K562 (cell line): ENCODE data around the gene C22orf39. TPM values are rescaled to one million over a fixed set of nuclear protein-coding genes. Genes with fewer than 3 reads are reported as not detected.

Source experiments
- ATAC-seq: fragments of 200-7000 bp; cut with Tn5 transposase; 3 replicates; pipeline ENCODE4 v1.9.1; 2020; ENCODE audit warnings: moderate library complexity
- BruUV-seq: library from RNA; stranded (reverse); fragments of 400-500 nt; replicated peaks from 2 replicates; lab custom pipeline; 2021; lab: Mats Ljungman, UMichigan
- CTCF ChIA-PET: fragments of 300-600 bp; formaldehyde crosslinking; extraction: SDS; loops from one replicate; lab custom pipeline; 2021; ENCODE audit warnings: low intra/inter-chr PET ratio; lab: Yijun Ruan, JAX
- POLR2A ChIA-PET: fragments of 300-600, 350-650 bp; sonication (Branson Sonifier 250); formaldehyde crosslinking; extraction: SDS; loops from one replicate; lab custom pipeline; 2021; ENCODE audit warnings: antibody characterized with exemption, inconsistent platforms; lab: Yijun Ruan, JAX
- DNase-seq, 4 experiments: peaks; one replicate each; pipeline versions ENCODE4 v3.0.0 to v3.0.0-alpha.2; 2011 to 2018; ENCODE audit warnings: low spot score in 3 of 4, mixed read lengths in 3 of 4; ENCODE audit errors: extremely low read depth in 1 of 4
- FAIRE-seq: peaks from 2 replicates; lab custom pipeline; 2011; peaks lifted over from hg19 to GRCh38; lab: Jason Lieb, UNC
- H2AFZ ChIP-seq: 2 replicates; pipeline ENCODE4 v1.6.0; 2011; ENCODE audit warnings: low read depth, low read length, control low read depth, inconsistent platforms
- H3K27ac ChIP-seq: fragments of 200-600 bp; 3 replicates; pipeline ENCODE4 v1.8.0; 2011; ENCODE audit warnings: low read depth, mild to moderate bottlenecking, control low read depth, inconsistent platforms, low read length, moderate library complexity, mixed read lengths; ENCODE audit errors: extremely low read depth
- H3K27me3 ChIP-seq, 2 experiments: fragments of 300-600 bp in 1 of 2; 2 replicates in 1 of 2; 3 replicates in 1 of 2; pipeline versions ENCODE4 v1.6.0 to v1.8.0; 2011; ENCODE audit warnings: inconsistent platforms in 2 of 2, low read length in 2 of 2, mild to moderate bottlenecking in 1 of 2, mixed read lengths in 1 of 2, moderate library complexity in 1 of 2; ENCODE audit not compliant: control insufficient read depth in 2 of 2, insufficient read depth in 2 of 2
- H3K36me3 ChIP-seq: fragments of 300-600 bp; 3 replicates; pipeline ENCODE4 v1.8.0; 2011; ENCODE audit warnings: mild to moderate bottlenecking, low read length, inconsistent platforms; ENCODE audit not compliant: control insufficient read depth, insufficient read depth
- H3K4me1 ChIP-seq, 2 experiments: fragments of 200-600 bp in 1 of 2; replicated peaks in 1 of 2; 2 replicates in 1 of 2; 3 replicates in 1 of 2; pipeline versions ENCODE4 v1.5.1 to v1.8.0; 2011; ENCODE audit warnings: inconsistent platforms in 2 of 2, low read length in 2 of 2, mild to moderate bottlenecking in 1 of 2, mixed read lengths in 1 of 2, moderate library complexity in 1 of 2; ENCODE audit not compliant: control insufficient read depth in 2 of 2, insufficient read depth in 2 of 2
- H3K4me2 ChIP-seq: 2 replicates; pipeline ENCODE4 v1.6.1; 2011; ENCODE audit warnings: low read length, control low read depth, inconsistent platforms, mixed read lengths; ENCODE audit not compliant: insufficient read depth
- H3K4me3 ChIP-seq: fragments of 200-600 bp; sonication (generic), shearing (Covaris generic); 2 replicates; pipeline ENCODE4 v1.5.1; 2016; ENCODE audit warnings: control low read depth, inconsistent platforms
- H3K79me2 ChIP-seq: fragments of 200-600 bp; 3 replicates; pipeline ENCODE4 v1.8.0; 2011; ENCODE audit warnings: low read length, inconsistent platforms; ENCODE audit not compliant: control insufficient read depth, insufficient read depth
- H3K9ac ChIP-seq, 2 experiments: 2 replicates each; pipeline versions ENCODE4 v1.6.0 to v1.6.1; 2011; ENCODE audit warnings: low read depth in 2 of 2, low read length in 2 of 2, control low read depth in 1 of 2, inconsistent platforms in 1 of 2, mild to moderate bottlenecking in 1 of 2, mixed read lengths in 1 of 2; ENCODE audit not compliant: insufficient read depth in 1 of 2
- H3K9me1 ChIP-seq: one replicate; pipeline ENCODE4 v1.6.0; 2011; ENCODE audit warnings: inconsistent platforms, mild to moderate bottlenecking, low read length, moderate library complexity; ENCODE audit not compliant: control insufficient read depth, insufficient read depth
- H3K9me3 ChIP-seq: replicated peaks from 2 replicates; pipeline ENCODE4 v1.5.1; 2011; ENCODE audit warnings: low read depth, low read length, inconsistent platforms; ENCODE audit not compliant: control insufficient read depth, insufficient read depth
- H4K20me1 ChIP-seq: replicated peaks from 2 replicates; pipeline ENCODE4 v1.6.1; 2011; ENCODE audit warnings: low read length, inconsistent platforms, mixed read lengths; ENCODE audit not compliant: control insufficient read depth, insufficient read depth
- BRD9 ChIP-seq: fragments of 450-650 bp; IDR thresholded peaks from 2 replicates; pipeline ENCODE4 v1.6.1; 2018; ENCODE audit warnings: low read depth; ENCODE audit not compliant: partially characterized antibody
- CBX3 ChIP-seq, 2 experiments: IDR thresholded peaks; 1 replicate in 1 of 2; 2 replicates in 1 of 2; pipeline ENCODE4 v1.6.1; 2012; ENCODE audit warnings: inconsistent platforms in 2 of 2, low read length in 2 of 2, borderline replicate concordance in 1 of 2, control low read depth in 1 of 2
- CHCHD3 ChIP-seq: fragments of 250-450 bp; sonication (Bioruptor Pico); IDR thresholded peaks from 2 replicates; pipeline ENCODE4 v2.1.2; 2022; ENCODE audit warnings: mild to moderate bottlenecking
- CREB1 ChIP-seq, 2 experiments: sonication (generic) in 1 of 2; formaldehyde crosslinking in 1 of 2; IDR thresholded peaks; 2 replicates each; pipeline versions ENCODE4 v1.6.1 to v1.8.0; 2012 to 2022; ENCODE audit warnings: inconsistent platforms in 1 of 2, mild to moderate bottlenecking in 1 of 2, missing genetic modification reagents in 1 of 2, moderate library complexity in 1 of 2
- FOXP4 ChIP-seq: sonication (generic); formaldehyde crosslinking; IDR thresholded peaks from 2 replicates; pipeline ENCODE4 v1.8.0; 2022; ENCODE audit warnings: mild to moderate bottlenecking, missing genetic modification reagents, borderline replicate concordance
- KDM1A ChIP-seq, 2 experiments: fragments of 450-650 bp; IDR thresholded peaks; 2 replicates each; pipeline ENCODE4 v1.6.1; 2016; ENCODE audit warnings: mild to moderate bottlenecking in 2 of 2
- KLF1 ChIP-seq: fragments of 450-650 bp; IDR thresholded peaks from 2 replicates; pipeline ENCODE4 v1.6.1; 2016; ENCODE audit warnings: missing genetic modification characterization, missing compliant biosample characterization
- MLX ChIP-seq, 2 experiments: fragments of 450-650 bp in 1 of 2; sonication (generic) in 1 of 2; formaldehyde crosslinking; conservative IDR thresholded peaks; 2 replicates each; pipeline versions ENCODE4 v1.4.0 to v1.8.1; 2020 to 2022; ENCODE audit warnings: mild to moderate bottlenecking in 1 of 2, missing genetic modification reagents in 1 of 2
- MXD1 ChIP-seq: fragments of 250-450 bp; sonication (Bioruptor Pico); IDR thresholded peaks from 2 replicates; pipeline ENCODE4 v1.8.0; 2021; ENCODE audit warnings: borderline replicate concordance, mild to moderate bottlenecking, moderate library complexity; ENCODE audit not compliant: poor library complexity, severe bottlenecking
- POLR2AphosphoS2 ChIP-seq: IDR thresholded peaks from 2 replicates; pipeline ENCODE4 v1.6.1; 2012; ENCODE audit warnings: low read length, improper control_type of control experiment
- SETDB1 ChIP-seq: IDR thresholded peaks from one replicate; pipeline ENCODE4 v1.6.1; 2012; ENCODE audit warnings: low read length, control low read depth, inconsistent platforms
- STAT5A ChIP-seq: IDR thresholded peaks from 2 replicates; pipeline ENCODE4 v1.6.1; 2012; ENCODE audit warnings: low read length, inconsistent platforms, borderline replicate concordance
- TCF15 ChIP-seq: fragments of 250-450 bp; sonication (Bioruptor Pico); IDR thresholded peaks from 2 replicates; pipeline ENCODE4 v1.8.0; 2022; ENCODE audit warnings: moderate library complexity, mild to moderate bottlenecking, inconsistent platforms
- TFAM ChIP-seq: fragments of 250-450 bp; sonication (Bioruptor Pico); conservative IDR thresholded peaks from 2 replicates; pipeline ENCODE4 v1.5.0; 2021; ENCODE audit warnings: mild to moderate bottlenecking, moderate library complexity
- WHSC1 ChIP-seq: IDR thresholded peaks from one replicate; pipeline ENCODE4 v1.6.1; 2012; ENCODE audit warnings: low read length, control low read depth, inconsistent platforms
- ZNF507 ChIP-seq: conservative IDR thresholded peaks from 2 replicates; pipeline ENCODE4 v1.6.1; 2017; ENCODE audit warnings: missing genetic modification characterization, missing compliant biosample characterization
- ZNF764 ChIP-seq: fragments of 250-450 bp; sonication (Bioruptor Pico); IDR thresholded peaks from 2 replicates; pipeline ENCODE4 v1.4.0; 2020; ENCODE audit warnings: low read depth, mild to moderate bottlenecking, moderate library complexity
- WGBS: fragments of 100-300 bp; shearing (Covaris generic); methylation state at CpG from one replicate; pipeline ENCODE4 v1.1.6; 2016; ENCODE audit warnings: low coverage, mixed read lengths; ENCODE audit not compliant: insufficient coverage; ENCODE audit errors: missing lambda C conversion rate; 5-methylcytosine and 5-hydroxymethylcytosine counted together
- in situ Hi-C: fragments of 300-500 bp; cut with MboI; formaldehyde crosslinking; loops from 4 replicates; pipeline ENCODE4 v1.15.0; 2018; ENCODE audit warnings: inconsistent platforms, mixed read lengths
- intact Hi-C: fragments of 100-400 bp; cut with micrococcal nuclease; formaldehyde crosslinking; loops from 2 replicates; pipeline ENCODE4 v1.14.2; 2022
- polyA plus RNA-seq, 8 experiments: library from polyadenylated mRNA; depleted of rRNA in 4 of 8; stranded (reverse) in 5 of 8; unstranded in 3 of 8; fragments of >200 nt; fragmentation: Nextera tagmentation in 2 of 8; fragmentation: Illumina TruSeq in 1 of 8; extraction: Ambion mirVana in 2 of 8; extraction: Trizol in 1 of 8; gene quantifications; 2 replicates each; pipeline versions ENCODE4 v1.2.1 to v1.2.3, GENCODE V29; 2011 to 2014; ENCODE audit warnings: inconsistent platforms in 1 of 8, missing spikeins in 1 of 8
- total RNA-seq, 7 experiments: library from RNA; depleted of rRNA in 6 of 7; stranded (reverse); fragments of >200 nt in 6 of 7; fragmentation: Illumina TruSeq in 2 of 7; extraction: Trizol in 2 of 7; gene quantifications; 2 replicates each; pipeline versions ENCODE4 v1.2.1 to v1.2.3, GENCODE V29; 2011 to 2021; ENCODE audit warnings: low replicate concordance in 1 of 7

The C22orf39 gene
- total and polyA plus RNA-seq, 9 of the 15 experiments (the other 6 are each of a cell fraction or from before 2014, with no cell fraction given): 20.4 to 139 (median 66.8) TPM

GRCh38 chr22:19422440-19423301 is 24.8 kb downstream of the C22orf39 start:
- no peak overlapping the region for H3K4me3 ChIP-seq
- H3K4me1 ChIP-seq: peaks cover 44 to 54% of the 10 kb centered on the region in 2 experiments
- no TSS peak for BruUV-seq
- 76% methylated on average over 11 of the region's 11 CpGs for WGBS
- H3K9me1 ChIP-seq: peaks cover 24% of the 10 kb centered on the region
- peaks cover 100% of the 10 kb centered on the region for H3K79me2 ChIP-seq
- no peak overlapping the region for H2AFZ ChIP-seq
- H3K36me3 ChIP-seq: peaks cover 44% of the 10 kb centered on the region
- FAIRE-seq (no peak), ATAC-seq (peak; percentile 14), DNase-seq (no peak)
- peaks cover 77% of the 10 kb centered on the region for H4K20me1 ChIP-seq
- no peaks in the 10 kb centered on the region for H3K27me3 ChIP-seq
- H3K27ac ChIP-seq: peak overlapping the region; percentile 9; the same call in 2 of the 3 replicates
- in situ Hi-C loops (no loop called here), intact Hi-C loops (no loop called here)
- ChIA-PET CTCF (no interaction called here), POLR2A (interaction anchor here (0.5 to 10.1 kb wide), 18 partner anchors 9 to 1641 kb away, joined by 3 to 212 read pairs (median 4); partner anchors contain the start of genes C22orf39, CDC45, CLTCL1 and HIRA)
- H3K9ac ChIP-seq: peak overlapping the region in 1 of 2 experiments; percentile 57; a peak in 2 of 4 replicates
- peak overlapping the region; percentile 6; the same call in 1 of the 2 replicates for H3K4me2 ChIP-seq
- H3K9me3 ChIP-seq: no peaks in the 10 kb centered on the region
- peak; percentile 54; the same call in 1 of the 2 replicates for TF ChIP-seq TCF15
- peak; percentile 62; the same call in 1 of the 2 replicates for TF ChIP-seq POLR2AphosphoS2
- TF ChIP-seq KDM1A (IDR thresholded peaks at IDR 0.05): no peak
- TF ChIP-seq SETDB1: peak; percentile 16
- TF ChIP-seq ZNF507: no peak
- TF ChIP-seq TFAM (CRISPR knock-in tag): no peak
- peak; percentile 27 for TF ChIP-seq WHSC1
- no peak for TF ChIP-seq KLF1 (tag)
- TF ChIP-seq FOXP4 (CRISPR knock-in tag): no peak
- peak in 1 of 2 experiments; percentile 7; a peak in 1 of 3 replicates for TF ChIP-seq CBX3 (IDR thresholded peaks at IDR 0.05; ENCODE audit: borderline replicate concordance in 1 of 2, low read length in 2 of 2)
- peak; percentile 37; the same call in 1 of the 2 replicates for TF ChIP-seq ZNF764
- 0 out of 2 replicates have a peak, but pooled peaks have one; percentile 15 for TF ChIP-seq STAT5A
- TF ChIP-seq CREB1 (IDR thresholded peaks at IDR 0.05): 0 out of 2 replicates have a peak, but pooled peaks have one; percentile 9
- TF ChIP-seq CREB1 (CRISPR knock-in tag; IDR thresholded peaks at IDR 0.05): no peak
- TF ChIP-seq BRD9: no peak
- peak in 1 of 2 experiments; percentile 33; a peak in 1 of 4 replicates for TF ChIP-seq MLX (CRISPR knock-in tag; conservative IDR thresholded peaks at IDR 0.05)
- TF ChIP-seq CHCHD3 (CRISPR knock-in tag): peak; percentile 52; the same call in 1 of the 2 replicates
- peak; percentile 36 for TF ChIP-seq MXD1 (CRISPR knock-in tag)
